ENCODE measurements around the gene ANKRD9. TPM values are rescaled to one million over a fixed set of nuclear protein-coding genes. Genes with fewer than 3 reads are reported as not detected.

Gene ANKRD9
- total RNA-seq, 1 donor: 16.2 TPM

DNA sequence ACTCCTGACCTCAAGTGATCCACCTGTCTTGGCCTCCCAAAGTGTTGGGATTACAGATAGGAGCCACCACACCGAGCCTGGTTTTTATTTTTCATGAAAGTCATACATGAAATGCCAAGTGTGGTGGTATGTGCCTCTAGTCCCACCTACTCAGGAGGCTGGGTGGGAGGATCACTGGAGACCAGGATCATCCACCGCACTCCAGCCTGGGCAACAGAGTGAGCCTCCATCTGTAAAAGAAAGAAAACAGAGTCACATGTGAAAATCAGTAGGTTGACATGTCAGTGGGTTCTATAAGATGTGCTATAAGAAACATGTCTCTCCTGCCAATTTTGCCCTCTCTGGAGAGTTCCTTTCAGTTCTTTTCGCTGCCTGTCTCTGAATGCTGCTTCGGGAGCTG is 28.2 kb downstream of the ANKRD9 start:
- no peak overlapping the region for H3K4me3 ChIP-seq (ENCODE audit: low read depth, low read length)
- TF ChIP-seq, protein P1, sequence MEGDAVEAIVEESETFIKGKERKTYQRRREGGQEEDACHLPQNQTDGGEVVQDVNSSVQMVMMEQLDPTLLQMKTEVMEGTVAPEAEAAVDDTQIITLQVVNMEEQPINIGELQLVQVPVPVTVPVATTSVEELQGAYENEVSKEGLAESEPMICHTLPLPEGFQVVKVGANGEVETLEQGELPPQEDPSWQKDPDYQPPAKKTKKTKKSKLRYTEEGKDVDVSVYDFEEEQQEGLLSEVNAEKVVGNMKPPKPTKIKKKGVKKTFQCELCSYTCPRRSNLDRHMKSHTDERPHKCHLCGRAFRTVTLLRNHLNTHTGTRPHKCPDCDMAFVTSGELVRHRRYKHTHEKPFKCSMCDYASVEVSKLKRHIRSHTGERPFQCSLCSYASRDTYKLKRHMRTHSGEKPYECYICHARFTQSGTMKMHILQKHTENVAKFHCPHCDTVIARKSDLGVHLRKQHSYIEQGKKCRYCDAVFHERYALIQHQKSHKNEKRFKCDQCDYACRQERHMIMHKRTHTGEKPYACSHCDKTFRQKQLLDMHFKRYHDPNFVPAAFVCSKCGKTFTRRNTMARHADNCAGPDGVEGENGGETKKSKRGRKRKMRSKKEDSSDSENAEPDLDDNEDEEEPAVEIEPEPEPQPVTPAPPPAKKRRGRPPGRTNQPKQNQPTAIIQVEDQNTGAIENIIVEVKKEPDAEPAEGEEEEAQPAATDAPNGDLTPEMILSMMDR (IDR thresholded peaks at IDR 0.05; ENCODE audit: insufficient read depth, low read length): no peak
- no peak for DNase-seq (ENCODE audit: low read depth)

DNA sequence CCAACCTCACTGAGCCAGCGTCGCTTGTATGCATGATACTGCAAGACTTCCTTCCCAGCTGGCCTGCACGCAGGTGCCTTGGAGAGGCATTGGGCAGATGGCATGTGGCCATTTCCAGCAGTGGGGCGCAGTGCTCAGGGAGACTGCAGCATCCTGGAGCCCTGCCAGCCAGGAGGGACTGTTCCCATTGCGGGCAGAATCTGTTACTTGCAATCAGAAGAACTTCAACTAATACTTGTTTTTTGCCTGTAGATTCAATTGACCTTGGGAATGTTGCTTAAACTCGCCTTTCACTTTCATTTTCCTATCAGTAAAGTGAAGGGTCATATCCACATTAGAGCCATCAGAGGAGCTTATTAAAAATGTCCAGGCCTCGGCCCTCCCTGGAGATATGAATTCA is 29.8 kb downstream of the ANKRD9 start:
- TF ChIP-seq, protein P1 (IDR thresholded peaks at IDR 0.05; ENCODE audit: insufficient read depth, low read length): no peak
- no peak for DNase-seq (ENCODE audit: low read depth)
- no peak overlapping the region for H3K4me3 ChIP-seq (ENCODE audit: low read depth, low read length)

DNA sequence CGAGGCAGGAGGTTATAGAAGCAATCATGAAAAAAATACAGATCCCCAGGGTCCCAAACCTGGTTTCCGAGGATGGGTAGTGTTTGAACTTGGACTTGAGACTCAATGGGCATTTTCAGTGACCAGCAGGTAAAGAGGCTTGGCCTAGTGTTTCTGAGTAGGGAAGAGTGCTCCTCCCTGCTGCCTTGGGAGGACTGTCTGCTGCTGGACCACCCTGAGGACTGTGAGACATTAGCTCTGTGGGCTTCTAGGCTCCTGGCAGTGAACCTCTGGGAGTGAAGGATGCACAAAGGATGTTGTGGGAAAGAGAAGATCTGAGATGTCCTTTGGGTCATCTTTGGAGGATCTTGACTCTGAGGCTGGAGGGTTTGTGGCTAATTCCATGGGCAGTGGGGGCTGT is 30.5 kb downstream of the ANKRD9 start:
- H3K4me3 ChIP-seq (ENCODE audit: low read depth, low read length): no peak overlapping the region
- no peak for DNase-seq (ENCODE audit: low read depth)
- TF ChIP-seq, protein P1 (IDR thresholded peaks at IDR 0.05; ENCODE audit: insufficient read depth, low read length): no peak

DNA sequence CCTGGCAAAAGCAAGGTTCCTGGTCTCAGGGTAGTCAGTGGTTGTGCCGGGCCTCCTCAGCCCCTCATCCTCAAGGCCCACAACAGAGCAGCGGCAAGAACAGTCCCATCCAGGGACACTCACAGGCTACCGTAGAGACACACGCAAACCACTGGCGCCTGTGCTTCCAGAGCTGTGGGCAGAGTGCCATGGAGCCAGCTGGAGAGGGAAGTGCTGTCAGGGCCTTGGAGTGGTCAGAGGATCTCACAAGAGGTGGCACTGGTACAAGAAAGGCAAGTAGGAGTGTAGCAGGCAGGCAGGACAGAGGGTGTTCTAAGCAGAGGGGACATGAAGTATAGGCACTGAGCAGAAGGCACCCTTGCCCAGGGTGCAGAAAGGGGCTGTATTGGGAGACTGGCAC is 34.6 kb downstream of the ANKRD9 start:
- TF ChIP-seq, protein P1 (IDR thresholded peaks at IDR 0.05; ENCODE audit: insufficient read depth, low read length): no peak
- H3K4me3 ChIP-seq (ENCODE audit: low read depth, low read length): no peak overlapping the region
- peak; percentile 31 for DNase-seq (ENCODE audit: low read depth)

DNA sequence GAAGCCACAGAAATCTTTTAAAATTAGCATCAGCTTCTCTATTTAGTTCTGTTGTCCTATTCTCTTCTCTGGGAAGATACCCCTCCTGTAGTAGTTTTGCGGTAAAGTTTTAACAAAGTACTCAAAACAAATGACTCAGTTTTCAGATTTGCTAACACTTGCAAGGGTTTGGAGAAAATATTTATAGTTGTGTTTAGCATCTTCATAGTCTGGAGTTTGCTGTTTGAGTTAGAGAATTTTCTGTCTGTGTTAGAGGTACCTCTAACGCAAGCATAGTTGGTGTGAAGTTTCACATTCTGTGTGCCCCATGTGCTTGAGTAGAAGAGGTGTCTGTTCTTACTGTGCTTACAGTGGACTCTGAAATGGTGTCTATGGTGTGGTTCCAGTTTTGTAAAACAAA is 36.0 kb downstream of the ANKRD9 start:
- TF ChIP-seq, protein P1 (IDR thresholded peaks at IDR 0.05; ENCODE audit: insufficient read depth, low read length): no peak
- H3K4me3 ChIP-seq (ENCODE audit: low read depth, low read length): no peak overlapping the region
- DNase-seq (ENCODE audit: low read depth): no peak

DNA sequence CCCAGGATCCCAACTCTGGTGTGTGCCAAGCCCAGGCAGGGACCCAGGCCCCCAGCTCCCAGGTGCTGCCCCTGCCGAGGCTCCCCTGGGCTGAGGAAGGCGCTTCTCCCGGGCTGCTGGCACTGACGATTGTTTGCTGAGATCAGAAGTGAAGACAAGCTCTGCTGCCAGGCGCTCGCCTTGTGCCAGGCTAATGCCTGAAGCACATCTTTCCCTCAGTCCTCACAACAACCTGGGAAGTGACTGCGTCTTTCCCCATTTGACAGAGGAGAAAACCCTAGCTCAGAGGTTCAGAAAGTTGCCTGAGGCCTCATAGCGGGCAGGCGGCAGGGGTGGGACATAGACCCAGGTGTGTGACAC is 36.8 kb downstream of the ANKRD9 start:
- TF ChIP-seq, protein P1 (IDR thresholded peaks at IDR 0.05; ENCODE audit: insufficient read depth, low read length): no peak
- DNase-seq (ENCODE audit: low read depth): no peak
- H3K4me3 ChIP-seq (ENCODE audit: low read depth, low read length): no peak overlapping the region

Data from fibroblast of the aortic adventitia (primary cell).